Spinal cord (tissue), 10 donors: ENCODE data around the gene AKAP13. TPM values are rescaled to one million over a fixed set of nuclear protein-coding genes. Genes with fewer than 3 reads are reported as not detected.

Experiments
- DNase-seq, 6 donors: peaks; one replicate each; pipeline versions ENCODE4 v3.0.0 to v3.0.0-alpha.2; 2013 to 2015; ENCODE audit warnings: low spot score in 6 of 6, low read depth in 4 of 6
- H3K27ac ChIP-seq: one replicate; pipeline ENCODE4 v1.5.1; 2013; ENCODE audit warnings: low read depth, low read length, control low read depth
- H3K27me3 ChIP-seq: one replicate; pipeline ENCODE4 v1.6.1; 2013; ENCODE audit warnings: low read length; ENCODE audit not compliant: control insufficient read depth, insufficient read depth
- H3K36me3 ChIP-seq: one replicate; pipeline ENCODE4 v1.6.1; 2013; ENCODE audit warnings: low read length; ENCODE audit not compliant: control insufficient read depth, insufficient read depth
- H3K4me1 ChIP-seq: one replicate; pipeline ENCODE4 v1.6.1; 2013; ENCODE audit warnings: low read length; ENCODE audit not compliant: control insufficient read depth, insufficient read depth
- H3K4me3 ChIP-seq: one replicate; pipeline ENCODE4 v1.5.1; 2013; ENCODE audit warnings: low read depth, low read length, control low read depth
- H3K9me3 ChIP-seq: one replicate; pipeline ENCODE4 v1.6.1; 2013; ENCODE audit warnings: low read length; ENCODE audit not compliant: control insufficient read depth, insufficient read depth
- WGBS: methylation state at CpG from one replicate; pipeline ENCODE4 v1.1.5; 2013; ENCODE audit warnings: missing lambda C conversion rate; ENCODE audit not compliant: insufficient coverage; 5-methylcytosine and 5-hydroxymethylcytosine counted together
- polyA plus RNA-seq, 2 donors: library from polyadenylated mRNA; unstranded; fragments of 120-200 nt; gene quantifications; one replicate each; pipeline ENCODE4 v1.2.1, GENCODE V29; 2013; ENCODE audit not compliant: insufficient read length in 2 of 2
- total RNA-seq, 2 donors: library from RNA; depleted of rRNA in 1 of 2; stranded (reverse); fragments of 120-200 nt in 1 of 2; fragments of >200 nt in 1 of 2; gene quantifications; one replicate each; pipeline versions ENCODE4 v1.2.3 to v1.2.4, GENCODE V29; 2013 to 2014
- donor health status: healthy.

AKAP13 gene
- total and polyA plus RNA-seq, 4 donors, result 52.5 to 114 (median 89.2) TPM

DNA sequence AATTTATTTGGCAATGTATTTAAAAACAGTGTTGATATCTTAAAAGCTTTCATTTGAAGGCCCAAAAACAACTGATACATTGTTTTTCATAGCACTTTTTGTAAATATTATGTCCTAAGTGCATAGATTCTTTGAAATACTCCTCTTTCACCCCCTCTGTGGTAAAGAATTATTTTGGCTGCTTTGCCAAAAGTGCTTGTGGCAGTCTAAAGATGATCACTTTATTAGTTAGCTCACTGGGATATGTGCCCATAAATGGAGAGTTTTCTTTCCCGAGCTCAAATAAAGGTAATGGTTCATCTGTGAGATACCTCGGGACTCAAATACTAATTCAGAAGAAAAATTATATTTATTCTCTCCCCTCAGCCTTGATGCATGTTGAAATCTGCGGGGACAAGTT is 16.7 kb downstream of the AKAP13 start:
- DNase-seq, result peak in 1 of 6 donors; percentile 45
- no peaks in the 10 kb centered on the region for H3K27me3 ChIP-seq
- H3K4me1 ChIP-seq, result no peaks in the 10 kb centered on the region
- WGBS, result no CpG with 5 or more reads among the region's 3 CpGs
- H3K27ac ChIP-seq, result no peak overlapping the region
- no peaks in the 10 kb centered on the region for H3K9me3 ChIP-seq
- H3K4me3 ChIP-seq, result no peak overlapping the region
- H3K36me3 ChIP-seq, result no peaks in the 10 kb centered on the region

DNA sequence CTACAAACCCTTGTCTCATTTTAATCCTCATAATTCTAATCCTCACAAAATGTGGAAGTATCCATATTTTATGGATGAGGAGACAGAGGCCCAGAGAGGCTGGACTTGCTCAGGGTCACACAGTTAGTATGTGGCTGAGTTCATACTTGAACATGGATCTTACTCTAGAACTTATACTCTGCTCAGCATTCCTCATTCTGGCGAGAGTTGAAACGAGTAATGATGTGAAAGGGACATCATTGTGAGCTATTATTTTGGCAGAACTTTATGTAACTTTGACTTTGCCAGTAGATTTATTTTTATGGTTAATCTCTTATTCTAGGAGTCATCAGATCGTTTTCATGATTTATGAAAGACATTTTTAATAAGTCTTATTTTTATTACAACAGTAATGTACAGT is 17.5 kb downstream of the AKAP13 start:
- Histone ChIP-seq H3K27me3 (no peaks in the 10 kb centered on the region), H3K9me3 (no peaks in the 10 kb centered on the region), H3K4me3 (no peak overlapping the region), H3K27ac (no peak overlapping the region), H3K36me3 (no peaks in the 10 kb centered on the region), H3K4me1 (no peaks in the 10 kb centered on the region)
- WGBS, result no CpG with 5 or more reads among the region's 3 CpGs
- DNase-seq, result no peak

DNA sequence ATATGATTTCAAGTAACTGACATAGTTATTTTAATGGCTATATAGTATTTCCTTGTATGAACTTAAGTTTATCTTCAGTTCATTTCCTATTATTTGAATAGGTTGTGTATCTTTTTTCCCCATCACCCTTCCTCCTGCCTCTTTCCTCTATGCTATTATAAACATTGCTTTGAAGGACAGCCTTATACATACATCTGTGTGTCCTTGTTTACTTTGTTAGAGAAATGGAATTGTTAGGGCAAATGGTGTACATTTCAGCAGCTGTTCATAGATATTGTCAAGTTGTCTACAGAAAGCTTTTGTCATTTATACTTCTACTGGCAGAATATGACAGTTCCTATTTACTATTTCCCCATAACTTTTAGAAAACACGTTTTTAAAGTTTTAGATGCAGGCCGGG is 18.4 kb downstream of the AKAP13 start:
- H3K9me3 ChIP-seq, result no peaks in the 10 kb centered on the region
- no peaks in the 10 kb centered on the region for H3K27me3 ChIP-seq
- H3K4me3 ChIP-seq, result no peak overlapping the region
- H3K27ac ChIP-seq, result no peak overlapping the region
- H3K36me3 ChIP-seq, result no peaks in the 10 kb centered on the region
- no CpG with 5 or more reads among the region's 2 CpGs for WGBS
- H3K4me1 ChIP-seq, result no peaks in the 10 kb centered on the region
- no peak for DNase-seq

DNA sequence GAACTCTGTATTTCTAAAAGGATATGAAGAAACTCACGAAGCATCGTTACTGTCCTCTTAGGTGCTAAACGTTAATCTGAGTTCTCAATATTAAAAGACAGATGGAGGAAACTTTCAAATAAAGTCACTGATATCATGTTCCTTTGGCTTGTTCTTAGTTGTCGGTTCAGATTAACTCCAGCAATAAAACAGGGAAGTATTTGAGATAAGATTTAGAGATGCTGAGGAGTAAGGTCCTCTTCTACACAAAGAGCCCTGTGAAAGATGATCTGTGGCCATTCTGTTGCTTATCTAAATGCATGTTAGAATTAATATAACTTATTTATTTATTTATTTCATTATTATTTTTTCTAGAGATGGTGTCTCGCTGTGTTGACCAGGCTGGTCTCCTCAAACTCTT is 19.2 kb downstream of the AKAP13 start:
- H3K36me3 ChIP-seq, result no peaks in the 10 kb centered on the region
- no peaks in the 10 kb centered on the region for H3K9me3 ChIP-seq
- no peak for DNase-seq
- H3K4me3 ChIP-seq, result no peak overlapping the region
- no peaks in the 10 kb centered on the region for H3K4me1 ChIP-seq
- H3K27ac ChIP-seq, result no peak overlapping the region
- no peaks in the 10 kb centered on the region for H3K27me3 ChIP-seq
- WGBS, result no CpG with 5 or more reads among the region's 5 CpGs

DNA sequence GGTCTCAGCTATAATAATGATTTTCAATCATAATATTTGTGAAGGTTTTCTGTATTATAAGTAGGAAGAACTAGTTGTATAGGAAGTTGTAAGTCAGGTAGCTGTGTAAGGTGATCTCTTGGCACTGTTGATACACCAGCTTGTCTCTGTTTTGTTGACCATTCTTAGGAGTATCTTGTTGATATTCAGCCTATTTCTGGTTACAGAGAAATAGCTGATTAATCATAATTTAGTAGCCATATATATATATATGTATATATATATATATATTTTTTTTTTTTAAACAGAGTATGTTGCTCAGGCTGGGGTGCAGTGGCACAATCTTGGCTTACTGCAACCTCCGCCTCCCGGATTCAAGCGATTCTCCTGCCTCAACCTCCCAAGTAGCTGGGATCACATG is 20.2 kb downstream of the AKAP13 start:
- no peak for DNase-seq
- WGBS, result 100% methylated on average over 3 of the region's 3 CpGs
- Histone ChIP-seq H3K27me3 (no peaks in the 10 kb centered on the region), H3K4me3 (no peak overlapping the region), H3K36me3 (no peaks in the 10 kb centered on the region), H3K27ac (no peak overlapping the region), H3K4me1 (no peaks in the 10 kb centered on the region), H3K9me3 (no peaks in the 10 kb centered on the region)

DNA sequence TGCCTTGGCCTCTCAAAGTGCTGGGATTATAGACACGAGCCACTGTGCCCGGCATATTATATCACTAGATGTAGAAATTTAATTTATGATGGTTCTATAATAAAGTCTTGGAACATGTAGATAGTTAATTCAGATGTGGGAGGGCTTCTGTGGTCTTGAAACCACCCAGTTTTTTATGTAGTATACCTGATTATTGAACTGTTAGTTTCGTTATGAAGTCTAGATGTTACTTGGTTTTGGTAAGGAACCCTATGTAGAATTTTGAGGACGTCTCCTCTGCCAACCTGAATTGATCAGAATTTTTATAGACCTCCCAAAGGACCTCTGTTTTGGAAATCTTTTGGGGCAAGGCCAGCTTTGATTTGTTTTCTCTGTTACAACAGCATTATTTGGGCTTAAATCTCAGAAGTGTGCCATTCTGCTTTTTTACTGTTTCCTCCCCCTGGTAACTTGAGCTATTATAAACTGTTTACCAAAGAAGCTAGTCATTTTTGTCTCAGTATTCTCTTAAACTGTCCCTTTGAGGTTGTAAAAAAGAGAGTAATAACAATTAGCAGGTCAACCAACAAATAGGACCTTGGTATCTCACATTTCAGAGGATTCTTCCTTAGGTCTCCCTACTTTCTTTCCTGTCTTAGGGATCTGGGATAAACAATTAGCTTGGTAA is 20.8 kb downstream of the AKAP13 start:
- Histone ChIP-seq H3K36me3 (no peaks in the 10 kb centered on the region), H3K9me3 (no peaks in the 10 kb centered on the region), H3K4me3 (no peak overlapping the region), H3K4me1 (peaks cover 3% of the 10 kb centered on the region), H3K27me3 (no peaks in the 10 kb centered on the region), H3K27ac (no peak overlapping the region)
- DNase-seq, result no peak
- no CpG with 5 or more reads among the region's 4 CpGs for WGBS

DNA sequence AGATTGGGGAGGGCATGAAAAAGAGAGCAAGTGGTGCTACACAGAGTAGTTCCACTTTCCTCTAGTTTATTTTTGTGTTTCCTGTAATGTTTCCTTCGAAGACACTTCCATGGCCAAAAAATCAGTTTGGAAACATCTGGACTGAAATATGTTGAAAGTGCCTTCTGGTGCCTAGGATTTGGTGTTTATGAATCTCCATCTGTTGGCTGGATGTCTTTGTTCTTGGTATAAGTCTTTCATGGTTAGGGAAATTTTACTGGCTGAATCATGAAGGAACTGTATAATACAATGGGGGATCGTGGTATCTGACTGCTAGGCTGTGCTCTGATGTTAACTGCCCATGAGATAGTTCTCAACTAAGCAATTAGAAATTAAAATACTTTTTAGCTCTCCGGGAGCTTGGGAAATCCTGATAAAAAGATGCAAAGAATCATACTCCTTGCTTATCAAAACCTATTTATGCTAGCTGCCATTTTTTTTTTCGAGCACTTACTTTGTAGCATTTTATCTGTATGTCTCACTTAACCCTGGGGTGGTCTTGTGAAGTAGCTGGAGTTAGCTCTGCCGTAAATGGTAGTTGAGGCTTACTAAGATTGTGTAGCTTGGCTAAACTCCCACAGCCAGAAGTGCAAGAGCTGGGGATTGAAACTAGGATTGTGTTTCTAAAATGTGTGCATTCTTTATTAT is 21.9 kb downstream of the AKAP13 start:
- H3K4me3 ChIP-seq, result no peak overlapping the region
- no peaks in the 10 kb centered on the region for H3K27me3 ChIP-seq
- peaks cover 5% of the 10 kb centered on the region for H3K4me1 ChIP-seq
- no peaks in the 10 kb centered on the region for H3K36me3 ChIP-seq
- WGBS, result no CpG with 5 or more reads among the region's 5 CpGs
- H3K27ac ChIP-seq, result no peak overlapping the region
- DNase-seq, result no peak
- no peaks in the 10 kb centered on the region for H3K9me3 ChIP-seq

DNA sequence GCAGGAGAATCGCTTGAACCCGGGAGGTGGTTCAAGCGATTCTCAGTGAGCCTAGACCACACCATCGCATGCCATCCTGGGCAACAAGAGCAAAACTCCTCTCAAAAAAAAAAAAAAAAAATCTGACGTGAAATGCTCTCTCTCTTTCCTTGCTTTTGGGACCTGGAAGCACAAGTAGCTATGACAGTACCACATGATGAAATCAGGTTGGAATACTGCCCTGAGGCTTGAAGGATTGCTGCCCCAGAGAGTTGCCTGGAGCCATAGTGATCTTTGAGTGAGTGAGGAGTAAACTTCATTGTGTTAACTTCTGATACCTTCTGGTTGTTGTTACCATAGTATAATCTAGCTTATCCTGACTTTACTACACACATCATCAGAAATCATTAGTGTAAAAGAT is 23.3 kb downstream of the AKAP13 start:
- Histone ChIP-seq H3K4me1 (peaks cover 6% of the 10 kb centered on the region), H3K36me3 (no peaks in the 10 kb centered on the region), H3K4me3 (no peak overlapping the region), H3K9me3 (peaks cover 2% of the 10 kb centered on the region), H3K27me3 (no peaks in the 10 kb centered on the region), H3K27ac (no peak overlapping the region)
- DNase-seq, result no peak
- 100% methylated on average over 3 of the region's 5 CpGs for WGBS

DNA sequence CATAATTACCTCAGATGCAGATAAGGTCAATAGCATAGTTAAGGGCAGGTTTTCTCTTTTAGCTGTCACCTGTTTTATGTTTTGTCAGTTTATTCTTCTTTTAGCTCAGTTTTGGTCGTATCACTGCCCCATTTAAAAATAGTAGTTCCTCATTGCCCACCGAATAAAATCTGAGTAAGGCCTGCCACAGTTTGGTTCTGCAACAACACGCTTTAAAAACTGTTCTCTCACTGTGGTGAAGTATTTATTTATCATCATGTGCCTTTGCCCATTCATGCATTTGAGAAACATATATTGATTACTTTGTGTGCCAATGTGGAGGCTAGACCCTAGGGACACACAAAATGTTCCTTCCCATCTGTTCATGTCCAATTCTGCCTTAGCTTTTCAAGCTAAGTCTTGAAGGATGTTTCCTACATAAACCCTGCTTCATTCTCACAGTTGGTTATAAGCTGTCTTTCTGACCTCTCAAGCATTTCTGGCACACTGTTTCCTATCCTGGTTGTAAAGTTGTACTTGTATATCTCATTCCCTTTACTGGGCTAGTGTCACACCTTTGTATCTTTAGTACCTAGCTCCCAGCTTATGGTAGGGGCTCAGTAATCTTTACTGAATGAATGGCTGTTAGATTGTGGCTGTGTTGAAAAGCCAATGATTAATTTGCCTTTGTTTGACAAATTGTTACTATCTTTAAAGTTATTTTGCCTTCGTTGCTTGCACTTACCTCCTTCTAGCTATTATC is 23.9 kb downstream of the AKAP13 start:
- Histone ChIP-seq H3K27me3 (no peaks in the 10 kb centered on the region), H3K4me3 (no peak overlapping the region), H3K27ac (peak overlapping the region; percentile 53), H3K36me3 (no peaks in the 10 kb centered on the region), H3K4me1 (peaks cover 6% of the 10 kb centered on the region), H3K9me3 (peaks cover 2% of the 10 kb centered on the region)
- DNase-seq, result peak in 1 of 6 donors; percentile 37
- WGBS, result no CpG with 5 or more reads among the region's 4 CpGs
